IPS-20b (cell line): ENCODE measurements around the gene DKC1.

Source experiments
- H3K27ac ChIP-seq: one replicate; pipeline ENCODE4 v1.5.1; 2013; ENCODE audit warnings: low read length
- H3K27me3 ChIP-seq: 2 replicates; pipeline ENCODE4 v1.6.1; 2013; ENCODE audit warnings: mild to moderate bottlenecking, low read length, inconsistent platforms; ENCODE audit not compliant: insufficient read depth
- H3K36me3 ChIP-seq: 2 replicates; pipeline ENCODE4 v1.6.1; 2013; ENCODE audit warnings: low read depth, mild to moderate bottlenecking, inconsistent platforms, low read length, moderate library complexity; ENCODE audit not compliant: insufficient read depth
- H3K4me1 ChIP-seq: 2 replicates; pipeline ENCODE4 v1.6.1; 2013; ENCODE audit warnings: mild to moderate bottlenecking, control low read depth, inconsistent platforms, low read length, moderate library complexity; ENCODE audit not compliant: insufficient read depth
- H3K4me3 ChIP-seq: 2 replicates; pipeline ENCODE4 v1.5.1; 2013; ENCODE audit warnings: mild to moderate bottlenecking, low read length, inconsistent platforms
- H3K9ac ChIP-seq: 2 replicates; pipeline ENCODE4 v1.6.1; 2013; ENCODE audit warnings: low read depth, mild to moderate bottlenecking, inconsistent platforms, low read length, moderate library complexity
- H3K9me3 ChIP-seq: 2 replicates; pipeline ENCODE4 v1.6.1; 2013; ENCODE audit warnings: mild to moderate bottlenecking, low read depth, low read length, inconsistent platforms; ENCODE audit not compliant: insufficient read depth

The DKC1 gene

GRCh38 chrX:154728431-154729190 lies 34.1 kb upstream of the DKC1 start:
- H3K27me3 ChIP-seq: no peaks in the 10 kb centered on the region
- no peak overlapping the region for H3K27ac ChIP-seq
- no peaks in the 10 kb centered on the region for H3K9me3 ChIP-seq

DNA sequence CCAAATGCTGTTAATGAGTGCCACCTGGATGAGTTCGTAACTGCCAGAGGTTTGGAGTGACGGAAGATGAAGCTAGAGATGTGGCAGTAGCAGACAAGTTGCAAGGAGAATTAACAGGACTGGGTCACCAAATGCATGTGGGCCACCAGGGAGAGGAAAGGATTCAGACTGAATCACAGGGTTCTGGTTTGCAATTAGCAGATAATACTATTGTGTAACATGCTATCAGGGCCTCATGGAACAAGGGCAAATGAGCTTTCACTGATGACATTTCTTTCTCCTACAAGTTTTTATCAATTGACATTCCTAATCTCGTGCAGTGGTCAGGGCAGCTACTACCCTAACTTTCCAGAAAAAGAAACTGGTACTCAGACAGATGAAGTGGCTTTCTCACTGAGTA lies 33.2 kb upstream of the DKC1 start:
- Histone ChIP-seq H3K4me3 (no peak overlapping the region), H3K9ac (no peak overlapping the region), H3K27me3 (no peaks in the 10 kb centered on the region), H3K36me3 (no peaks in the 10 kb centered on the region), H3K27ac (no peak overlapping the region), H3K4me1 (no peaks in the 10 kb centered on the region), H3K9me3 (no peaks in the 10 kb centered on the region)

More at GRCh38 chrX:154728431-154729190, 34.1 kb upstream of the DKC1 start:
- no peak overlapping the region for H3K4me3 ChIP-seq
- no peaks in the 10 kb centered on the region for H3K36me3 ChIP-seq
- H3K4me1 ChIP-seq: no peaks in the 10 kb centered on the region
- H3K9ac ChIP-seq: no peak overlapping the region

DNA sequence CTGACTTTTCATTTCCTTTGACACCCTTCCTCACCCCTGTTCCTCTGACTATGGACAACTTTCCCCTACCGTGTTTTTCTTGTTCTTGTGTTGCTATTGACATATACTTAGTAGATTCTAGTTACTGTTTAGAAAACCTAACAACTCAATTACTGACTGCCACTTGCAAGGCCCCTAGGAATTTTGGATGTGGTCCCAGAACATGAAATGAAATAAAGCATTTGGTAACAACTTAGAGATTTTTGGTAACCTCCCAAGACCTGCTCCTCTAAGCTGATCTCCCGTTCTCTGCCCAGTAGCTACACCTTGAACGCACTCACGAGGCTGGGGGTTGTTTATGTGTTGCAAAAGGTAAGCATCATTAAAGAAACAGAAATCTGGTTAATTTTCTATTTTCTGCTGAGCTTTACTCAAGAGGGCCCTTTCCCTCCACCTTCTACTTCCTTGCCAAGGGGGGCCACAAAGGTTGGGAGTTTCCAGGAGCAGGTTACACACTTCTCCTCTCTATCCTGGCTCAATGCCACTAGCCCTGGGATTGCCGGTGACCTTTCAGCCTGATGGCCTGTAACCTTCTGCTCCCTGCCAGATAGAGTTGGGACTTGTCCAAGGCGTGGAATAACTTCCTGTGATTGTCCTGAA lies 32.3 kb upstream of the DKC1 start:
- H3K27me3 ChIP-seq: no peaks in the 10 kb centered on the region
- no peak overlapping the region for H3K9ac ChIP-seq
- no peaks in the 10 kb centered on the region for H3K9me3 ChIP-seq
- H3K4me1 ChIP-seq: no peaks in the 10 kb centered on the region
- H3K36me3 ChIP-seq: no peaks in the 10 kb centered on the region
- no peak overlapping the region for H3K27ac ChIP-seq
- no peak overlapping the region for H3K4me3 ChIP-seq

- Histone ChIP-seq H3K4me1 (no peaks in the 10 kb centered on the region), H3K9me3 (no peaks in the 10 kb centered on the region), H3K27me3 (no peaks in the 10 kb centered on the region), H3K4me3 (no peak overlapping the region), H3K36me3 (no peaks in the 10 kb centered on the region), H3K27ac (no peak overlapping the region), H3K9ac (no peak overlapping the region)
Measured at GRCh38 chrX:154731184-154731583, 31.5 kb upstream of the DKC1 start.

- H3K27me3 ChIP-seq: no peaks in the 10 kb centered on the region
- H3K9ac ChIP-seq: no peak overlapping the region
- H3K27ac ChIP-seq: no peak overlapping the region
- no peaks in the 10 kb centered on the region for H3K4me1 ChIP-seq
- H3K9me3 ChIP-seq: no peaks in the 10 kb centered on the region
- no peaks in the 10 kb centered on the region for H3K36me3 ChIP-seq
- no peak overlapping the region for H3K4me3 ChIP-seq
Measured at GRCh38 chrX:154731881-154732280, 30.8 kb upstream of the DKC1 start.

GRCh38 chrX:154732421-154733065 lies 30.1 kb upstream of the DKC1 start:
- no peaks in the 10 kb centered on the region for H3K27me3 ChIP-seq
- no peak overlapping the region for H3K27ac ChIP-seq
- no peak overlapping the region for H3K4me3 ChIP-seq
- no peaks in the 10 kb centered on the region for H3K9me3 ChIP-seq
- H3K9ac ChIP-seq: no peak overlapping the region
- no peaks in the 10 kb centered on the region for H3K36me3 ChIP-seq
- H3K4me1 ChIP-seq: no peaks in the 10 kb centered on the region

DNA sequence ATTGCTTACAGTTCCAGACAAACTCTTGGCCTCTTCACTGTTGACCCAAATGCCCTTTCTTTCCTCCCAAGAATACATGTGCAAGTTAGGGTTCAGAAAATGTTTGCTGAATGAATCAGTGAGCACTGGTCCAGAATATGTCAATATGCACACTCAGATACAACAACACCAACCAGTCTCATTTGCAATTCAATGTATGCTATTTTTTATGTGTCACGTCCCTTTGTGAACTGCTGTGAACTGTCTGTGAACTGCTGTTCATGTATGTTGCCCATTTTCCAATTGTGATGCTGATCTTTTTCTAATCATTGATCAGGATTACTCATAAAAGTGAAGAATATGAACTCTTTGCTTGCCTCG lies 29.6 kb upstream of the DKC1 start:
- no peaks in the 10 kb centered on the region for H3K9me3 ChIP-seq
- H3K27me3 ChIP-seq: no peaks in the 10 kb centered on the region
- H3K27ac ChIP-seq: no peak overlapping the region
- no peaks in the 10 kb centered on the region for H3K36me3 ChIP-seq
- H3K4me1 ChIP-seq: no peaks in the 10 kb centered on the region
- H3K9ac ChIP-seq: no peak overlapping the region
- no peak overlapping the region for H3K4me3 ChIP-seq

GRCh38 chrX:154734061-154734781 lies 28.4 kb upstream of the DKC1 start:
- H3K9ac ChIP-seq: no peak overlapping the region
- no peaks in the 10 kb centered on the region for H3K27me3 ChIP-seq

DNA sequence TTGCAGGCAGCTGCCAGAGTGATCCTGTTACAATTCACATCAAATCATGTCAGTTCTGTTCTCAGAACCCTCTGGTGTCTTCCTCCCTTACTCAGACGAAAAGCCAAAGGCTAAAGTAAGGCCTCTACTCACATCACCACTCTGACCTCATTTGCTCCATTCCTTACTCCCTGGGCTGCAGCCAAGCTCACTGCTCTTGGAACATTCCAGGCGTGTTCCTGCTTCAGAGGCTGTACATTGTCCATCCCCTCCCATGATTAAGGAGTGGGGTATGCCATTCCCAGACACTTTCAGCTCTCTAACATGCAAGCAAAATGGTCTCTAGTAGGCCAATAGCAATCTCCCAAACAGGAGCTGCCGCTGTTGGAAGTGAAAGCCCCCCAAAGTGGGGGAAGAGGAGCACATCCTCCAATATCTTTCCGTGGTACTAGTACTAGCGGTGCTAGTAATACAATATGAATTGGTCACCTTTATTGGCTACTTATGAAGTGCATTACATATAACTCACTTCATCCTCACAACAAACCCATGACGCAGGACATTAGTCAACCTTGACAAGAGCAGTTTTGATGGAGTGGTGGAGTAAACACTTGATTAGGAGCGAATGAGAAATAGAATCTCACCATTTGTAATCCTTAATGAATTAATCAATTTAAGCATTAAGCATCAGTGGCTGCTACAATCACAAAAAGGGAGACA lies 26.8 kb upstream of the DKC1 start:
- no peak overlapping the region for H3K4me3 ChIP-seq
- no peaks in the 10 kb centered on the region for H3K4me1 ChIP-seq
- H3K9me3 ChIP-seq: no peaks in the 10 kb centered on the region
- H3K36me3 ChIP-seq: no peaks in the 10 kb centered on the region
- H3K27ac ChIP-seq: no peak overlapping the region
- H3K27me3 ChIP-seq: no peaks in the 10 kb centered on the region
- no peak overlapping the region for H3K9ac ChIP-seq

More at GRCh38 chrX:154734061-154734781, 28.4 kb upstream of the DKC1 start:
- Histone ChIP-seq H3K4me1 (no peaks in the 10 kb centered on the region), H3K9me3 (no peaks in the 10 kb centered on the region), H3K27ac (no peak overlapping the region), H3K4me3 (no peak overlapping the region), H3K36me3 (no peaks in the 10 kb centered on the region)

DNA sequence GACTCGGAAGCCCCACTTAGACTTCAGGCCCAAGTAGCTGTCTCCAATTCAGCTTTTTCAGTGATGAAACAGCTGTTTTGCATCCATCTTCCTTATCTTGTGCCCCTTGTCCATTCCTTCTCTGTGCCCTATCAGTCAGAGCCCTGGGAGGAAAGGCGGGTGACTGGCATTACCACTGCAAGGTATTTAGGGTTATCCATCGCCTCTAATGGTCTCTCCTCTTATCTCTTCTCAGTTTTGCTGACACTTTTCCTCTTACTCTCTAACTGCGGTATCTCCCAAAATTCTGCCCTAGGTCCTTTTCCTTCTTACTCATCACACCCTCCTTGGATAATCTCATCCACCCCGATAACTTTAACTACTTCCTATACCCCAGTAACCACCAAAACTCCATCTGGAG lies 25.5 kb upstream of the DKC1 start:
- H3K9me3 ChIP-seq: no peaks in the 10 kb centered on the region
- H3K36me3 ChIP-seq: no peaks in the 10 kb centered on the region
- no peaks in the 10 kb centered on the region for H3K27me3 ChIP-seq
- H3K4me3 ChIP-seq: no peak overlapping the region
- no peaks in the 10 kb centered on the region for H3K4me1 ChIP-seq
- no peak overlapping the region for H3K27ac ChIP-seq
- no peak overlapping the region for H3K9ac ChIP-seq

DNA sequence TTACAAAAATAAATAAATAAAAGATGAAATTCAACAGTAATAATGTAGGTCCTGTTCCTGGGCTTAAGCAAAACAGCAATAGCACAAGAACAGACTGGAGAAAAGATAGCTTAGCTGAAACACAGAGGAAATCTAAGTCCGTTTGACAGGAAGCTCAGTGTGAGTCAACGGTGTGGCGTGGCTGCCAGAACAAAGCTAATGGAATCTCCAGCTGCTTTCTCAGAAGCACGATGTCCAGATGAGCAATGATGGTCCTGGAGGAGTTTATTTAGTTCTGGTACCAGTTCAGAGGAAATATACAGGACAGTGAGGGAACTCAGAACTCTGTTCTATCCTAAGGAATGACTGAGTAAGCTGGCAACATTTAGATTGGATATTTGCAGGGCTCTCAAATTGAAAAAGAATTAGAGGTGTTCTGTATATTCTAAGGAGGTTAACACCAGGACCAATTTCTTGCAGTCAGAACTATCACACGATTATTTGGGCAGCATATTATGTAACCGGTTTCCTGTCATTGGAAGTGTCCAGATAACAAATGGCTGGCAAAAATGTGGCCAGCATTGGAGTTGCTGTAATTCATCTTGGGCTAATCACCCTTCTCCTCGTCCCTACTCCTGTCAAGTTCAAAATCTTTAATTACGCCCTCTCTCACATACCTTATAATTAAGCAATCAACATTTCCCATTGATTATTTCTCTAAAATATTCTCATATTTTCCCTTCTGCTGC lies 24.5 kb upstream of the DKC1 start:
- no peak overlapping the region for H3K9ac ChIP-seq
- H3K4me1 ChIP-seq: no peaks in the 10 kb centered on the region
- H3K27me3 ChIP-seq: no peaks in the 10 kb centered on the region
- no peak overlapping the region for H3K27ac ChIP-seq
- H3K9me3 ChIP-seq: no peaks in the 10 kb centered on the region
- no peak overlapping the region for H3K4me3 ChIP-seq
- no peaks in the 10 kb centered on the region for H3K36me3 ChIP-seq
